Measurements from ENCODE around the gene TRAF6. TPM values are rescaled to one million over a fixed set of nuclear protein-coding genes. Genes with fewer than 3 reads are reported as not detected.

TRAF6 gene
- total and polyA plus RNA-seq, 4 donors, result 2.2 to 14.0 (median 8.8) TPM

DNA sequence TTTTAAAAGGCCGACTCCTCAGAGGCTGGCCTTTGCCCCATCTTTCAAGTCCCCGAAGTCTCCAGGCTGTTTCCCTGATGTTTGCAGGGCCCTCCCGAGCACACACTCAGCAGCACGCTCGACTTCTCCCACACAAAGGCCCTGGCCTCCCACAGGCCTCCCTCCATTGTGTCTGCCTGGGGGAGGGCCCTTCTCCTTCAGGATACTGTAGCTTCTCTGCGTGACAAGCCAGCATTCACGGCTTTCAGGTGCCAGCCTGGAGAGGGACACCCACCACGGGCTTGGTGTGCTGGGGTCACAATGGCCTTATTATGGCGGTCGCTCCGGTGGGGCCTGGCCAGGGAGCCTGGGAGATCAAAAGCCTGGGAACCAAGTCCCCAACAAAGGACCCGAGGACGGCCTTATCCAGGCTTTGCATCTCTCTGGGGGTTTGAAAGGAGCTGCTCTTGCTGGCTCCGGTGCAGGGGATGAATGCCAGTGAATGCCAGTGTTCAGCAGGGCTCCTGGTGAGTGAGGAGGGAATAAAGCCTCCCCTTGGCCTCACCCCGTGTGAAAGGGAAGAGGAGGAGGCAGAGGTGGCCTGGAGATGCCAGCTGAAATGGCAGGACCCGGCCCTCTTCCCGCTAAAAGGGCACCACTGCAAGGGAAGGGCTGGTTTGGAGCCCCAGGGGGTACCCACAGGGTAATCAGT lies 55.0 kb downstream of the TRAF6 start:
- H3K27ac ChIP-seq (ENCODE audit: low read depth in 1 of 2, low read length in 1 of 2), result peak overlapping the region; percentile 50 to 71
- peaks cover 0 to 2% (median 0%) of the 10 kb centered on the region in 4 donors for H3K9me3 ChIP-seq (ENCODE audit: control insufficient read depth in 4 of 4, insufficient read depth in 3 of 4, low read length in 3 of 4)
- H3K9ac ChIP-seq (ENCODE audit: insufficient read depth in 1 of 2, low read length in 2 of 2), result no peak overlapping the region
- WGBS, 2 donors, result 81 to 84% methylated on average over 16 to 17 of the region's 17 CpGs
- peaks cover 0 to 2% (median 0%) of the 10 kb centered on the region in 4 donors for H3K36me3 ChIP-seq (ENCODE audit: control insufficient read depth in 4 of 4, insufficient read depth in 4 of 4, low read length in 4 of 4)
- TF ChIP-seq, protein P1, sequence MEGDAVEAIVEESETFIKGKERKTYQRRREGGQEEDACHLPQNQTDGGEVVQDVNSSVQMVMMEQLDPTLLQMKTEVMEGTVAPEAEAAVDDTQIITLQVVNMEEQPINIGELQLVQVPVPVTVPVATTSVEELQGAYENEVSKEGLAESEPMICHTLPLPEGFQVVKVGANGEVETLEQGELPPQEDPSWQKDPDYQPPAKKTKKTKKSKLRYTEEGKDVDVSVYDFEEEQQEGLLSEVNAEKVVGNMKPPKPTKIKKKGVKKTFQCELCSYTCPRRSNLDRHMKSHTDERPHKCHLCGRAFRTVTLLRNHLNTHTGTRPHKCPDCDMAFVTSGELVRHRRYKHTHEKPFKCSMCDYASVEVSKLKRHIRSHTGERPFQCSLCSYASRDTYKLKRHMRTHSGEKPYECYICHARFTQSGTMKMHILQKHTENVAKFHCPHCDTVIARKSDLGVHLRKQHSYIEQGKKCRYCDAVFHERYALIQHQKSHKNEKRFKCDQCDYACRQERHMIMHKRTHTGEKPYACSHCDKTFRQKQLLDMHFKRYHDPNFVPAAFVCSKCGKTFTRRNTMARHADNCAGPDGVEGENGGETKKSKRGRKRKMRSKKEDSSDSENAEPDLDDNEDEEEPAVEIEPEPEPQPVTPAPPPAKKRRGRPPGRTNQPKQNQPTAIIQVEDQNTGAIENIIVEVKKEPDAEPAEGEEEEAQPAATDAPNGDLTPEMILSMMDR (IDR thresholded peaks at IDR 0.05; ENCODE audit: control extremely low read depth, extremely low read depth), result no peak
- no peak for DNase-seq
- no peak for ATAC-seq (ENCODE audit: insufficient read depth, low FRiP score)
- no peaks in the 10 kb centered on the region for H3K27me3 ChIP-seq (ENCODE audit: control insufficient read depth in 3 of 3, insufficient read depth in 3 of 3, low read length in 2 of 3)
- H3K4me1 ChIP-seq (ENCODE audit: control insufficient read depth in 5 of 5, insufficient read depth in 5 of 5, low read length in 5 of 5), result peaks cover 7 to 49% (median 31%) of the 10 kb centered on the region in 5 donors
- H3K4me3 ChIP-seq, result no peak overlapping the region

DNA sequence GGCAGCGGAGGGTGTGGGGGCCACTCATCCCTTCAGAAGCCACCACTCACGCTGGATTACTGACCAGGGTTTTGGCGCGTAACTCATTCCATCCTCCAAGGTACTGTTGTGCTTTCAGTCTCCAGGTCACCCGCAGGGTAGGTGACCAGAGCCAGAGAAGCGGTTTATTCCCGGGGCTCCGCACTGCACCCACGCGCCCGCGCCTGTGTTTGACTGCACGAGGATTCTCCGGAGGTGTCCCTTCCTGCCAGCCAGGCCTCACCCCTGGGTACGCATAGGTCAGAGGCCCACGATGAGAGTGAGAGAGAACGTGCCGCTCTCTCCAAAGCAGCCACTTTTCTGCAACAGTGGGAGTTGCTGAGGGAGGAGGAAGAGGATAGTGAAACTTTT lies 55.5 kb downstream of the TRAF6 start:
- ATAC-seq (ENCODE audit: insufficient read depth, low FRiP score) (no peak), DNase-seq (no peak)
- Histone ChIP-seq H3K9ac (ENCODE audit: insufficient read depth in 1 of 2, low read length in 2 of 2) (no peak overlapping the region), H3K36me3 (ENCODE audit: control insufficient read depth in 4 of 4, insufficient read depth in 4 of 4, low read length in 4 of 4) (peaks cover 0 to 2% (median 0%) of the 10 kb centered on the region in 4 donors), H3K27me3 (ENCODE audit: control insufficient read depth in 3 of 3, insufficient read depth in 3 of 3, low read length in 2 of 3) (no peaks in the 10 kb centered on the region), H3K27ac (ENCODE audit: low read depth in 1 of 2, low read length in 1 of 2) (peak overlapping the region in 1 of 2 donors; percentile 71), H3K9me3 (ENCODE audit: control insufficient read depth in 4 of 4, insufficient read depth in 3 of 4, low read length in 3 of 4) (peaks cover 0 to 2% (median 0%) of the 10 kb centered on the region in 4 donors), H3K4me1 (ENCODE audit: control insufficient read depth in 5 of 5, insufficient read depth in 5 of 5, low read length in 5 of 5) (peaks cover 7 to 54% (median 35%) of the 10 kb centered on the region in 5 donors), H3K4me3 (no peak overlapping the region)
- 88 to 91% methylated on average over 18 of the region's 18 CpGs for WGBS, 2 donors
- TF ChIP-seq, protein P1 (IDR thresholded peaks at IDR 0.05; ENCODE audit: control extremely low read depth, extremely low read depth), result no peak

DNA sequence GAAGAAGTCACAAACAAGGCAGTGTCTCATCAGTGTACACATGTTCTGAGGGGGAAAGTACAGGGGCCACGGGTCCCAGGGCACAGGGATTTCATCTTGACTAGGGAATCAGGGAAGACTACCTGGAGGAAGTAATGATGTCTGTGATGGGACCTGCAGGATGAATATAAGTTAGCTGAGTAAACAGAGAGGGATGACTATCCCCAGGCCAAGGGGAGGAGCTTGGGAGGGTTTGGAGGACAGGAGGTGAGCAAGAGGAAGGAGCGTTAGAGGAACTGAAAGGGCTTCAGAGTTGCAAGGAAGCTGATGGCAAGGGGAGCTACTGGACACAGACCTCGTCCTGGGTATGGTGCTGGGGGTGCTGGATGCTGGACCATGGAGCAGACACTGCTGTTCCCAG lies 56.4 kb downstream of the TRAF6 start:
- DNase-seq (no peak), ATAC-seq (ENCODE audit: insufficient read depth, low FRiP score) (no peak)
- no peak overlapping the region for H3K9ac ChIP-seq (ENCODE audit: insufficient read depth in 1 of 2, low read length in 2 of 2)
- no peak overlapping the region for H3K27ac ChIP-seq (ENCODE audit: low read depth in 1 of 2, low read length in 1 of 2)
- H3K4me3 ChIP-seq, result no peak overlapping the region
- TF ChIP-seq, protein P1 (IDR thresholded peaks at IDR 0.05; ENCODE audit: control extremely low read depth, extremely low read depth), result no peak
- peaks cover 0 to 2% (median 0%) of the 10 kb centered on the region in 4 donors for H3K9me3 ChIP-seq (ENCODE audit: control insufficient read depth in 4 of 4, insufficient read depth in 3 of 4, low read length in 3 of 4)
- H3K36me3 ChIP-seq (ENCODE audit: control insufficient read depth in 4 of 4, insufficient read depth in 4 of 4, low read length in 4 of 4), result peaks cover 0 to 2% (median 0%) of the 10 kb centered on the region in 4 donors
- no peaks in the 10 kb centered on the region for H3K27me3 ChIP-seq (ENCODE audit: control insufficient read depth in 3 of 3, insufficient read depth in 3 of 3, low read length in 2 of 3)
- H3K4me1 ChIP-seq (ENCODE audit: control insufficient read depth in 5 of 5, insufficient read depth in 5 of 5, low read length in 5 of 5), result peaks cover 7 to 61% (median 35%) of the 10 kb centered on the region in 5 donors
- 56 to 73% methylated on average over 3 of the region's 3 CpGs for WGBS, 2 donors

Measured in lung (tissue), 12 donors.